ENCODE measurements around the gene TMUB2. TPM values are rescaled to one million over a fixed set of nuclear protein-coding genes. Genes with fewer than 3 reads are reported as not detected.

TMUB2 gene
- total RNA-seq, 1 donor from 2014 or later = 25.5 TPM

DNA sequence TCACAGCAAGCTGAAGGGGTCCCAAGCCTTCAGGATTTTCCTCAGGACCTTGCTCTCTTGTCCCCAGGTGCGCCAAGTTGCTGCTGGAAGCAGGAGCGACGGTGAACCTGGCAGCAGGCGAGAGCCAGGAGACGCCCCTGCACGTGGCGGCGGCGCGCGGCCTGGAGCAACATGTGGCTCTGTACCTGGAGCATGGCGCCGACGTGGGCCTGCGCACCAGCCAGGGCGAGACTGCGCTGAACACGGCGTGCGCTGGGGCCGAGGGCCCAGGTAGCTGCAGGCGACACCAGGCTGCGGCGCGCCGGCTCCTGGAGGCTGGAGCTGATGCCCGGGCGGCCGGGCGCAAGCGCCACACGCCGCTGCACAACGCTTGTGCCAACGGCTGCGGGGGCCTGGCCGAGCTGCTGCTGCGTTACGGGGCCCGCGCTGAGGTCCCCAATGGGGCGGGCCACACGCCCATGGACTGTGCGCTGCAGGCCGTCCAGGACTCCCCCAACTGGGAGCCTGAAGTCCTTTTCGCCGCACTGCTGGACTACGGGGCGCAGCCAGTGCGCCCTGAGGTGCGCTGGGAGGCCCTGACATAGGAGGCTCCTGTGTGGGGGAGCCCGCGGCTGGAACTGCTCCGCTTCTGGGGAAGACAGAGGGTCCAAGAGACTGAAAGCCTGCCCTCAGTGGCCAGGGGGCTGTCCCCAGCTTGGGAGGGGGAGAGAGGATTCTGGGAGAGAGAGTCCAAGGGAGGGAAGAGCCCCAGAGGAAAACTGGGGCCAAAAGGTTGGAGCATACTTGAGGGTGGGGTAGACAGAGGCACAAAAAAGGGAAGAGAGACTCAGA is 9.9 kb upstream of the TMUB2 start:
- no peak for DNase-seq (ENCODE audit: low read depth in 2 of 2)

DNA sequence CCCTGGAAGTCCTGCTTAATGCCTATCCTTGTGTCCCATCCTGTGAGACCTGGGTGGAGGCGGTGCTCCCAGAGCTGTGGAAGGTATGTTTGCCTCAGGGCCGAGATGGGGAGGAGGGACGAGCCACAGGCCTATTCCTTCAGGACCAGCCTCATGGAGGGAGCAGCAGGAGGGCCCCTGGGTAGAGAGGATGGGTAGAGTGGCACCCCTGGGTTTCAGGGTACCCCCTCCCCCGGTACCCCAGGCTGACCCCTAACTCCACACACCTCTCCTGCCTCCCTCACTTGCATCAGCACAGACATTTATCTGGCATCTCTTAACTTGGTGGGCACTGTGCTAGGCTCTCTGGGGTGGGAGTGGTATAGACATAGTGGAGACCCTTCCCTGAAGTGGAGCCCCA is 9.1 kb upstream of the TMUB2 start:
- no peak for DNase-seq (ENCODE audit: low read depth in 2 of 2)

GRCh38 chr17:44178133-44178532 is 8.6 kb upstream of the TMUB2 start:
- DNase-seq (ENCODE audit: low read depth in 2 of 2) = no peak

DNA sequence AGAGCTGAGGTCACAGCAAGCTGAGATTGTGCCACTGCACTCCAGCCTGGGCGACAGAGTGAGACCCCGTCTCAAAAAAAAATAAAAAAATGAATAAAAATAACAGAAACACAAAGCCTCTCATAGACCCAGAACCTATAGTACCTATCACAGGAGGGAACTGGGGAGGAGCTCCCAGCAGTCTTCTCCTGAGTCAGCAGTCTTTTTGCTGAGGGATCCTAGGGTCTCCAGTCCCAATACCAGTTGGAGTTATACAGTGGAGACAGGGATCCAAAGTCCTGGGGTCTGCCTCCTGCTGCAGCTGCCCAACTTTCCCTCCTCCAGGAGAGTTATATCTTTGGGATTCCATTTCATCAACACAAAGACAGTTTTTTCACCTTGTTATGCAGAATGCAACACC is 3.7 kb upstream of the TMUB2 start:
- no peak for DNase-seq (ENCODE audit: low read depth in 2 of 2)

DNA sequence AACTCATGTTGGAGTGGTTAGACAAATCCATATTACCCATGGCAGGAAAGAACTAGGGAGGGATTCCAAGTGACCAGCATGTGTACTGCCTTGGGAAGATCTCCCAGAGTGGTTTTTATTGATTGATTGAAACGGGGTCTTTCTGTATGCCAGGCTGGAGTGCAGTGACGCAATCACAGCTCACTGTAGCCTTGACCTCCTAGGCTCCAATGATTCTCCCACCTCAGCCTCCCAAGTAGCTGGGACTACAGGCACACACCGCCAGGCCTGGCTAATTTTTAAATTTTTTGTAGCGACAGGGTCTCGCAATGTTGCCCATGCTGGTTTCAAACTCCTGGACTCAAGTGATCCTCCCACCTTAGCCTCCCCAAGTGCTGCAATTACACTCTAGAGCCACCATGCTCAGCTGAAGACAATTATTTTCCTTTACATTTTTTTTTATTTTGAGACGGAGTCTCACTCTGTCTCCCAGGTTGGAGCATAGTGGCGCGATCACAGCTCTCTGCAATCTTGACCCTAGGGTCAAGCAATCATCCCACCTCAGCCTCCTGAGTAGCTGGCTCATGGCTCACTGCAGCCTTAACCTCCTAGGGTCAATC is 2.5 kb upstream of the TMUB2 start:
- DNase-seq (ENCODE audit: low read depth in 2 of 2) = no peak

DNA sequence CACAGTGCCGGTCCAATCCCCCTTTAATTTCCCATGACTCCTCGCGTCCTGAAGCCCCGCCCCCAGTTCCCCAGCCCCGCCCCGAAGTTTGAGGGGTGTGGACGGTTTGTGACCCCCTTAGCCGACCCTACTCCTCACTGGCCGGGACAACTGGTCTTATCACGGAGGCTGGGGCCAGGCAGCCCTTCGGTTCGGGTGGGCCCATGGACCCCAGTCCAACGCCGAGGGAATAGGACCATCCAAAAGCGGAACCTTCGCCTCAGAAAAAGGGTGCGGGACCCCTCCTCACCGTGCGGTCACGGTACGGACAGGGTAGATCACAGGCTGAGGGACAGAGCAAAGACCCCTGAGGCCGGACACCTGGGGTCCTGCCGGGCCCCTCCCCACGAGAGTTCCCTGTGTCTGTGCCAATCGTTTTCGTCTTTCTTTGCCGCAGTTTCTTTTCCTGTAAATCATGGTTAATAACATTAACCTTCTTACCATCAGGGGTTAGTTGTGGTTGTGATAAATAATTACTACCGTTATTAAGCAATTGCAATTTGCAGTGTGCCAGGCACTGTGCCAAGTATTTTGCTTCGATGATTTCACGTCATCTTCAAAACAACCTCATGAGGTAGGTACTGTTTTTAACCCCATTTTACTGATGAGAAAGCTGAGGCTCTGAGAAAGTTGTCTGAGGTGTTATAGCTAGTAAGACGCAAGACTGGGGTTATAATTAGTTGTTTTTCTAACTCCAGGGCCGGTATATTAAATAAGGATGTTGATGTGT is 543 bp downstream of the TMUB2 start:
- peak; percentile 32 to 40 for DNase-seq (ENCODE audit: low read depth in 2 of 2)

- DNase-seq (ENCODE audit: low read depth in 2 of 2) = no peak
Observed at GRCh38 chr17:44188576-44189403, 2.0 kb downstream of the TMUB2 start.

- no peak for DNase-seq (ENCODE audit: low read depth in 2 of 2)
Observed at GRCh38 chr17:44190481-44190880, 3.7 kb downstream of the TMUB2 start.

DNA sequence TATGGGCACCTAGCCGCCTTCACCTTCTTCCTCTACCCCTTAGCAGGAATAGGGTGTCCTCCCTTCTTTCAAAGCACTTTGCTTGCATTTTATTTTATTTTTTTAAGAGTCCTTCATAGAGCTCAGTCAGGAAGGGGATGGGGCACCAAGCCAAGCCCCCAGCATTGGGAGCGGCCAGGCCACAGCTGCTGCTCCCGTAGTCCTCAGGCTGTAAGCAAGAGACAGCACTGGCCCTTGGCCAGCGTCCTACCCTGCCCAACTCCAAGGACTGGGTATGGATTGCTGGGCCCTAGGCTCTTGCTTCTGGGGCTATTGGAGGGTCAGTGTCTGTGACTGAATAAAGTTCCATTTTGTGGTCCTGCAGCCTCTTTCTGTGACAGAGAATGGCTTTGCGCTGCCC is 4.6 kb downstream of the TMUB2 start:
- DNase-seq (ENCODE audit: low read depth in 2 of 2) = no peak

DNA sequence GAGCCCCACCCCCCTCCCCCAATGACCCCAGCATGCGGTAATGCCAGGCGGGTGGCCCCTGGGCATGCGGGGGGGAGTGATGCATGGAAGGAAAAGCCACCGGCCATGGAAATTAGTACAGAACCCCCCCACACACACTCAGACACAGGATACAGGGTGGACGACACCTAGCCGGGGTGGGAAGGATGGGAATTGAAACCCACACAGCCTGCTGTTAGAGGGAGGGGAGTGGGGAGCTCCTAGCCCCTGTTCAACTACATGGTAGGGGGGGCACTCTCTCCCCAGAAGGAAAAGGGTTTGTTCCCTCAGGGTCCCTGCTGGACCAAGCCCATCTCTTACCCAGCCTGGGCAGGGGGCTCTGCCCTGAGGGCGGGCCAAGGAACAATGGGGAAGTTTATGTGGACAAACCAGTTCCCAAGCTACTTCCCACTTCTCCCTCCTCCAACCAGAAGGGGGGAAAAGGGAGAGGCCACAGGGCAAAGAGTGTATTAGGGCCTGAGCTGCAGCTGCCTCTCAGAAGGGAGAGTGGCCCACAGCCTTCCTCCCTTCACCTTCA is 5.2 kb downstream of the TMUB2 start:
- DNase-seq (ENCODE audit: low read depth in 2 of 2) = no peak

DNA sequence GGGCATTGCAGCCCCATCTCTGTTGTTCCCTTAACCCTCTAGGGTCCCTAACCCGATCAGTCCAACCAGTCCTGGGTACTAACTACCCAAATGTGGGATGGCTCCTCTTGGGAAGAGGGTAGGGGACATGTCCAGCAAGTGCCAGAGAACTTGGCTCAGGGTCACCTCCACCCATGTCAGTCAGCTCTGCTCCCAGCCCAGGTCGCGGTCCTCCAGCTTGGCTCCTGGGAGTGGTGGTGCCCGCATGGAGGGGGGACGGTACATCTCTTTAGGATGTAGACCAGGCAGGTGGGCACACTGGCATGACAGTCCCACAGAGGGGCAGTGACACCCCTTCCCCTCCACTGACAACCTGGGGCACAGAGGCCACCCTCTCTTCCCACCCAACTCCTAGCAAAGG is 6.0 kb downstream of the TMUB2 start:
- no peak for DNase-seq (ENCODE audit: low read depth in 2 of 2)

DNA sequence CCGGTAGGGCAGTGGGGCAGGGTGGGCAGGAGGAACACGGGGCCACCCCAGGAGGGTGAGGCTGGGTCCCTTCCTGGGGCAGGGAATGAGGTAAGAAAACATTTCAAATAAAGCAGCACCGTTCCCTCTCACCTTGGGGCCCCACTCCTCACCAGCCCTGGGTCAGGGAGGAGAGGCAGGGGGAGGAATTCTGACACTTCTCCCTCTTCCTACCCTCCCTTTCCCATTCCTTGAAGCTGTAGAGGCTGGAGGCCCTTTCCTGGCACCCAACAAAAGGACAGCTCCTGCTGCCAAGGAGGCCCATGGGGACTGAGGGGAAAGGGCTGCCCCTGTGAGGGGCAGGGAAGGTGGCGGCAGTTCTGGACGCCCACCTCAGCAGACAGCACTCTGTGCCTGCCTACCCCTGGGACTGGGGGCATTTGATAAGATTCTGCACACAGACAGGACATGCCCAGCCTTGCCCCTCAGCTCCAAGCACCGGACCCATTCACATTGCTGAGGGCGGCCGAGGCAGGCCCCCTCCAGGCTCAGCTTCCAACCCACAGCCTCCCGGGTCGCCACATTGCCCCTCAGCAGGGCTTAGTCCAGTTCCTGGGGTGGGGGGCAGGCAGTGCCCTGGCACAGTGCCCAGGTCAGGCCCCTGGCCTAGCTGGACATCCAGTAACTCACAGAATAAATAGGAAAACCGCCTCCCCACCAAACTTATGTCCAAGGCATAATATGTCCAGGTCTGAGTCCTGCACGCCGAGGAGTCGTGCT is 6.7 kb downstream of the TMUB2 start:
- no peak for DNase-seq (ENCODE audit: low read depth in 2 of 2)

DNA sequence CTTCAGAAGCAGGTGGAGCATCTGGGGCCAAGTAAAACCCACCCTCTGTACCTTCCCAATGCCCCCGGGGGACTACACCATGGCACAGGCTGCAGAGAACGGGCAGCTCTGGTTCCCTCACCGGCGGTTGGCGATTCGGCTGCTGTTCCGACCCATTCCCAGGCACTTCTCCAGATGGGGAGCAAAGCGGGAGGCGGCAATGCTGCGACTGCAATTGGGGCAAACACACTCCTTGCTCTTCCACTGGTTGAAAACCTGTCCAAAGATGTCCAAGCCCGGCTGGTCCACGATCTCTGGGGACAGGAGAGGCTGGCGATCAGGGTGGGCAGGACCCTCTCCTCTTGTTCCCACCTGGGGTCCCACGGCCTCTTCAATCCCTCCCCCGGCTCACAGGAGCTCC is 10.3 kb downstream of the TMUB2 start:
- DNase-seq (ENCODE audit: low read depth in 2 of 2) = no peak

DNA sequence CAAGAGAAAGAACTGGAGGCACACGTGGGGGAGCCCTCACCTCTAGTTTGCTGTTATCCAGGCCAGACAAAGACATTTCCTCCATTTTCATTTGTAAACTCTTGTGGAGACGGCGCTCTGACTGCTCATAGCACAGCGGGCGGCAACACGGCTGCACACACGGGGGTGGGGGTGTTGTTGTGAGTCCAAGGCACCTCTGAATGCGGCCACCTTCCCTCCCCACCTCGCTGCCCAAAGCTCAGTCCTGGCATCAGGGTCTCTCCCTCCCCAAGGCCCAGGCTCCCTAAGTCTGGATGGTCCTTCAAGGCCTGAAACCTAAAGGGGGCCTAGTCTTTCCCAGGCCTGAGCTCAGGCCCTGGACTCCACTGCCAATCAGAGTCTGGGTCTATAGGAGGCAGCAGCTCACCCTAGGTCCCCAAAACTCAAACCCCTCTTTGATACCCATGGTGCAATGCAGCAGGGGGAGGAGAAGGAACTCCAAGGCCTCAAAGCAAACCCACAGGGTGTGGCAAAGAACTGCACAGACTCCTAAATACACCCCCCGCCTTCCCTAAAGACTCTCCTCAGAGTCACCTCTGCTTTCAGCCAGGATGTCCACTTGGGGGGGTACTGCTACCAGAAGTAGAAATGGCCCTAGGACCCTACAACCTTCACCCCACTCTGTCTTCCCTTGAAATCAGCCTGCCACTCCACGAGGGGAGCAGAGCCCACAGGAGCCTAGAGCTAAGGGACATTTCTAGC is 11.4 kb downstream of the TMUB2 start:
- DNase-seq (ENCODE audit: low read depth in 2 of 2) = peak in 1 of 2 donors; percentile 40

DNA sequence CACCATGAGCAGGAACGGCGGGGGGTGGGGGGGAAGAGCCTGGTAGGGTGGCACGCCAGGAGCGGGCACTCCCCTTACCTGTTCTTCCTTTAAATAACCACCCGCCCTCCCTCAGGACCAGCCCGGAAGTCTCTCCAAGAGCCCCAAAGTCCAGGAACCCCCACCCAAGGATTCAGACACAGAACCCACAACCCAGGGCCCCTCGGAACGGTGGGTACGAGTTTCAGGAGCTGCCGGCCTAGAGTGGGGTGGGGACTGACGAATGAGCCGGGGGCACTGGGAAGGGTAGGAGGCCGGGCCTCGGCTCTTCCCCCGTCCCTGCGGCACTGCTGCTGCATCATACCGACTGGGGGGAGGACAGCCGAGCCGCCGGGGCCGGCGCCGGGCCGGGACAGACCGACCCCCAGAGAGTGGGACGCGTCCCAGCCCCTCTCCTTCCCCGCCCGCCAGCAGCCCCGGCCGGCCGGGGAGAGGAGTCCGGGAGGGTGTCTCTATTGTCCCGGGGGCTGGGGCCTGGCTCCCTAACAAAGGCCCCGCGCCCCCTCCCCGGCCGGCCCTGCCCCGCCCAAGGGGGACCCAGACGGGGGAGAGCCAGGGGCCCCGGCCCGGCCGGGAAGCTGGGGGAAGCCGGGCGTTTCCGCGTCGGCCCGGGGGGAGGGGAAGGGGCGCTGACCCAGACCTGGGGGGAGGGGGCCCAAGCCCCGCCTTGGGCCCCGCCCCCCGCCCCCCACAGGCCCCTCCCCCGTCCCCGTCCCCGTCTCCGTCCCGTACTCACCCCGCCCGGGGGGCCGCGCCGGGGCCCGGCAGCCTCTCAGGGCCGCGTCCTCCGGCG is 12.2 kb downstream of the TMUB2 start:
- DNase-seq (ENCODE audit: low read depth in 2 of 2) = peak in 1 of 2 donors; percentile 74

DNA sequence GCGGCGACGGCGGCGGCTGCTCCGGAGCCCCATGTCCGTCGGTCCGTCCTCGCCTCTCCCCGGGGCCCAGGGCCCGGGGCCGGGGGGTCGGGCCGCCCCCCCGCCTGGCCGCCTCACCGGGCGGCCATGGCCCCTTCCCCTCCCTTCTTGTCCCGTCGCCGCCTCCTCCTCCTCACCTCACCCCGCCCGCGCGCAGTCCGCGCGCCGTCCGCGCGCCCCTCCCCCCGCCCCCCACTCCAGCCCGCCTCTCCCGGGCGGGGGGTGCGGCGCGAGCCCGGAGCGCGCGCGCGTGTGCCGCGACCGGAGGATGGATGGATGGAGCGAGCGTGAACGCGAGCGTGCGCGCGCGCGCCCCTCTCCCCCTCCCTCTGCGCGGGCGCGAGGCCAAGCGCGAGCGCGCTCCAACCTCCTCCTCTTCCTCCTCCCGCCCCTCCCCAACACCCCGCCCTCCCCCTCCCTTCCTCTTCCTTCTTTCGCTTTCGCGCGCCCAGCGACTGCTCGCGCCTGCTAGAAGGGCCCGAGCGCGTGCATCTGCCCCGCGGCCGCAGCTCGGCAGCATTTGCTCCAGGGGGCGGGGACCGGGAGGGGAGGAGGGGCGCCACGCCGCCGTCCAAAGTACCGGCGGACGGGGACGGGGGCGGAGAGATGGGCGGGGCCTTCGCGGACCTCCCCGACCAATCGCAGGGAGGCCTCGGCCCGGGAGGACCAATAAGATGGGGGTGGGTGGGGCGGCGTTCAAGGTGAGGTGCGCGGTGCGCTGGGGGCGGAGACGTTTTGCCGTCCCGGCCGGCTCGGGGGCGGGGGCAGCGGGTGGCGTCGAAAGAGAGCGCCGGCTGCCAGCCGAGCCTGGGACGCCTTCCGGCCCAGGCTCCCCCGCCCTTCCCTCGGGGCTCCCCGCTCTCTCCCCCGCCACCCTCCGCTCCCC is 13.0 kb downstream of the TMUB2 start, which contains the start of gene ATXN7L3:
ATXN7L3 (minus strand) TSS at position 332 of the 925 bp plus-strand sequence. CDS start 1,814 bp downstream, outside the sequence.
- peak; percentile 92 to 99 for DNase-seq (ENCODE audit: low read depth in 2 of 2)

GRCh38 chr17:44200478-44201155 is 13.8 kb downstream of the TMUB2 start:
- no peak for DNase-seq (ENCODE audit: low read depth in 2 of 2)

Measured in dermis microvascular lymphatic vessel endothelial cell (primary cell).